HCEC 1CT (cell line): ENCODE results near the gene PHF1.
"Not testable (repeated sequence)": the region's sequence is repeated elsewhere in the genome, so short reads cannot be mapped to it uniquely, and the experiment has no call there.

ENCODE experiments used
- DNase-seq: peaks from one replicate; pipeline ENCODE4 v3.0.0-alpha.2; 2017

The PHF1 gene

GRCh38 chr6:33391922-33392594 lies 18.8 kb upstream of the PHF1 start:
- DNase-seq, result no peak

GRCh38 chr6:33392595-33392948 lies 18.2 kb upstream of the PHF1 start:
- no peak for DNase-seq

GRCh38 chr6:33392979-33393378 lies 17.8 kb upstream of the PHF1 start:
- DNase-seq, result no peak

- DNase-seq, result no peak
Measured at GRCh38 chr6:33397541-33397940, 13.3 kb upstream of the PHF1 start.

- DNase-seq, result not testable (repeated sequence)
Measured at GRCh38 chr6:33398601-33399000, 12.2 kb upstream of the PHF1 start.

- DNase-seq, result not testable (repeated sequence)
Measured at GRCh38 chr6:33399881-33400280, 10.9 kb upstream of the PHF1 start.

GRCh38 chr6:33404884-33405283 lies 5.9 kb upstream of the PHF1 start:
- DNase-seq, result no peak

- DNase-seq, result no peak
Measured at GRCh38 chr6:33405386-33405940, 5.4 kb upstream of the PHF1 start.

GRCh38 chr6:33406126-33406525 lies 4.7 kb upstream of the PHF1 start:
- DNase-seq, result no peak

GRCh38 chr6:33407132-33407718 lies 3.6 kb upstream of the PHF1 start:
- DNase-seq, result peak; percentile 48

GRCh38 chr6:33410050-33410710 lies 634 bp upstream of the PHF1 start:
- peak; percentile 98 for DNase-seq

- no peak for DNase-seq
Measured at GRCh38 chr6:33411632-33412005, 805 bp downstream of the PHF1 start.

- no peak for DNase-seq
Measured at GRCh38 chr6:33412140-33413009, 1.6 kb downstream of the PHF1 start.

- DNase-seq, result no peak
Measured at GRCh38 chr6:33413241-33414120, 2.7 kb downstream of the PHF1 start.

GRCh38 chr6:33414592-33415271 lies 3.9 kb downstream of the PHF1 start:
- no peak for DNase-seq

- DNase-seq, result no peak
Measured at GRCh38 chr6:33415831-33416230, 5.0 kb downstream of the PHF1 start.

- peak; percentile 25 for DNase-seq
Measured at GRCh38 chr6:33416386-33417127, 5.7 kb downstream of the PHF1 start.

GRCh38 chr6:33417128-33417902 lies 6.5 kb downstream of the PHF1 start:
- peak; percentile 95 for DNase-seq

- peak; percentile 100 for DNase-seq
Measured at GRCh38 chr6:33417903-33418689, 7.3 kb downstream of the PHF1 start, which contains the start of gene CUTA. Gene CUTA, minus strand, starts transcription at chr6:33418107. Its CDS starts 107 bp downstream, at chr6:33418000.
